Muscle layer of duodenum (tissue), 2 donors: ENCODE measurements around the gene MEGF10.

Source experiments
- H3K27ac ChIP-seq: one replicate; pipeline ENCODE4 v1.7.0; 2013; ENCODE audit warnings: mild to moderate bottlenecking, low read length
- H3K27me3 ChIP-seq: one replicate; pipeline ENCODE4 v1.7.0; 2013; ENCODE audit warnings: low read depth, mild to moderate bottlenecking, control low read depth, low read length
- H3K36me3 ChIP-seq, 2 donors: one replicate each; pipeline ENCODE4 v1.7.0; 2013; ENCODE audit warnings: low read length in 2 of 2, control low read depth in 1 of 2, mild to moderate bottlenecking in 1 of 2; ENCODE audit not compliant: insufficient read depth in 2 of 2, control insufficient read depth in 1 of 2
- H3K4me1 ChIP-seq, 2 donors: one replicate each; pipeline ENCODE4 v1.7.0; 2013; ENCODE audit warnings: low read length in 2 of 2, mild to moderate bottlenecking in 2 of 2, control low read depth in 1 of 2, moderate library complexity in 1 of 2; ENCODE audit not compliant: insufficient read depth in 2 of 2, control insufficient read depth in 1 of 2
- H3K4me3 ChIP-seq, 2 donors: one replicate each; pipeline ENCODE4 v1.7.0; 2013; ENCODE audit warnings: low read length in 2 of 2, low read depth in 1 of 2, mild to moderate bottlenecking in 1 of 2
- H3K9me3 ChIP-seq, 2 donors: one replicate each; pipeline ENCODE4 v1.7.0; 2013; ENCODE audit warnings: low read length in 2 of 2, control low read depth in 1 of 2, mild to moderate bottlenecking in 1 of 2; ENCODE audit not compliant: control insufficient read depth in 1 of 2
- donor health status: healthy.

MEGF10 gene

DNA sequence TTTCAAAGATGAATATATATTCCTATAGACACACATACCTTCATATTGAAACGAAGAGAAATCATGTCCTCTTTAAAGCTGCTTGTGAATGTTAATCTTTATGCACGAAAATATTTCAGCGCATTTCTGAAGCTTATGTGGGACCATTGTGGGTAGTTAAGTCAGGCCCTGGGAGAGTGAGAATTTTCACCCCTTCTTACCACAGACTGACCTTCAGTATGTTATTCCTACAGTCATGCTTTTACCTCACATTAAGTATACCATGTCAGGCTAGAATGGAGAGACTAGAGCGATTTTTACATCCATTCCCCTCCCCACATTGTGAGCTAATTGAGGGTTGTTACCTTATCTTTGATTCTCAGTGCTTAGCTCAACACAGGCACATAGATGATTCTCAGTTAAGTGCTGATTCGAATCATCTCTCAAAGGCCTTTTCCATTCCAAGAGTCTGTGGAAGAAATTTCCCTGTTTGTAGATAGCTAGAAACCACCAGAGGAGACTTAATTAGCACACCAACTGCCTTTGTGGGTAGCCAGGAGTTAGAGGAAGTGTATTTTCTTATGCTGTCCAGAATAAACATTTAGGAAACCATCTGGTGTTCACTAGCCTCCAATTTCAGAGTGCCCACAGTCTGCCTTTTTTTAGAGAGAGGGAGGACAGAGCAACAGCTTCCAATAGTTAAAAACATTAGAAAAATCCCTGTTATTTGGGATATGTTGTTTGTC, 110.5 kb downstream of the MEGF10 start:
- Histone ChIP-seq H3K9me3 (no peaks in the 10 kb centered on the region), H3K27ac (no peak overlapping the region), H3K4me3 (no peak overlapping the region), H3K27me3 (no peaks in the 10 kb centered on the region), H3K4me1 (no peaks in the 10 kb centered on the region), H3K36me3 (no peaks in the 10 kb centered on the region)

DNA sequence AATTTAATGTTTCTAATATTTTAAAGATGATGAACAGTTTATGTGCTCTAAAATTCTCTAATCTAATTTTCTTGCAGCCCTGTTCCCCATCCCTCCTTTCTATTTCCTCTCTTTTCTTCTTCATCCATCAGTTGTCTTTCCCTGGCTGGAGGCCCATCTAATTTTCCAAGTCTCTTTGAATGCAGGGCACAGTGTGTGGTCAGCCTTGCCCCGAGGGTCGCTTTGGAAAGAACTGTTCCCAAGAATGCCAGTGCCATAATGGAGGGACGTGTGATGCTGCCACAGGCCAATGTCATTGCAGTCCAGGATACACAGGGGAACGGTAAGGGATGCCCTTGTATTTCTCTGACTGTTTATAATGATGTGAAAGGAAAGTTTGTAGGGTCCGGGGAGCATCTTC, 111.8 kb downstream of the MEGF10 start:
- Histone ChIP-seq H3K27ac (no peak overlapping the region), H3K4me1 (no peaks in the 10 kb centered on the region), H3K27me3 (no peaks in the 10 kb centered on the region), H3K36me3 (no peaks in the 10 kb centered on the region), H3K4me3 (no peak overlapping the region), H3K9me3 (no peaks in the 10 kb centered on the region)

DNA sequence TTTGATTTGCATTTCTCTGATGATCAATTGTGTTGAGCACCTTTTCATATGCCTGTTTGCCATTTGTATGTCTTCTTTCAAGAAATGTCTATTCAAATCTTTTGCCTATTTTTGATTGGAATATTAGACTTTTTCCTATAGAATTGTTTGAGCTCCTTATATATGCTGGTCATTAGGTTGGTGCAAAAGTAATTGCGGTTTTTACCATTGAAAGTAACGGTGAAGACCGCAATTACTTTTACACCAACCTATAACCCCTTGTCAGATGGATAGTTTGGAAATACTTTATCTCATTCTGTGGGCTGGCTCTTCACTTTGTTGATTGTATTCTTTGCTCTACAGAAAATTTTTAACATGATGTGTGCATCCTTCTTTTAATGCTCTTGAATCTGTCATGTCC, 113.6 kb downstream of the MEGF10 start:
- Histone ChIP-seq H3K9me3 (no peaks in the 10 kb centered on the region), H3K4me1 (no peaks in the 10 kb centered on the region), H3K36me3 (no peaks in the 10 kb centered on the region), H3K27me3 (no peaks in the 10 kb centered on the region), H3K4me3 (no peak overlapping the region), H3K27ac (no peak overlapping the region)

DNA sequence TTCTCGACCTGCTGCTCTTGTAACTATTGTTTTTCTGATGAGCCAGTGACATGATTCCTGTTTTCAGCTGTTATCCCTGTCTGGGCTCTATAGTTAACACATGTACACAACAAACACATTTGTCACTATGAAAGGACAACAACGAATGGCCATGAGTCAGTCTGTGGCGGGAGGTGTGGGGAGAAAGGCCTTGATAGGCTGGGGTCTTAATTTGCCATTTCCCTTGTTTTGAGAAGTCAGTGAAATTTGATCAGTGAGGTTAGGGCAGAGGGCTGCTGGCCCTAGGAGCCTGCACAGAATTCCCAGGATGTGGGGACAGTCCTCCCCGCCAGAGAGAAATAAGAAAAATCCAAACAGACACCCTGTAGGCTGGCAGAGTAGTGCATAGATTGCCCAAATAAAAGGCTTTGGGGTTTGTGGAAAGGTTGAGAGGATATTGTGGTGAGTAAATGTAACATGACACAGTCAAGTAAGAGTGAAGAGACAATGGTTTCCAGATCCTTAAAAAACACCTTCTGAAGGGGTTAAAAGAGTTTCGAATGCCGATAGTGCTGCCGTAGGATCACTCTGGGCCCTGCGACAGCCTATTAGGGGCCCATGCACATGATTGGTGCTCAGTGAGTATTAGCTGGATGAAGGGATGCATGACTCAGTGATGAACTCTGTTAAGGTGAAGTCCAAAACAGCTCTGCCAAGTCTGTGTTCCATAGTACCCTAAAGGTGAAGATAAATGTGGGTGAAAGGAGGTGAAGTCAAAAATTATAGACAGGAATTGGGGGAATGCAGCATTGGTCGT, 115.9 kb downstream of the MEGF10 start:
- Histone ChIP-seq H3K4me3 (no peak overlapping the region), H3K9me3 (no peaks in the 10 kb centered on the region), H3K36me3 (no peaks in the 10 kb centered on the region), H3K27ac (no peak overlapping the region), H3K27me3 (no peaks in the 10 kb centered on the region), H3K4me1 (no peaks in the 10 kb centered on the region)

DNA sequence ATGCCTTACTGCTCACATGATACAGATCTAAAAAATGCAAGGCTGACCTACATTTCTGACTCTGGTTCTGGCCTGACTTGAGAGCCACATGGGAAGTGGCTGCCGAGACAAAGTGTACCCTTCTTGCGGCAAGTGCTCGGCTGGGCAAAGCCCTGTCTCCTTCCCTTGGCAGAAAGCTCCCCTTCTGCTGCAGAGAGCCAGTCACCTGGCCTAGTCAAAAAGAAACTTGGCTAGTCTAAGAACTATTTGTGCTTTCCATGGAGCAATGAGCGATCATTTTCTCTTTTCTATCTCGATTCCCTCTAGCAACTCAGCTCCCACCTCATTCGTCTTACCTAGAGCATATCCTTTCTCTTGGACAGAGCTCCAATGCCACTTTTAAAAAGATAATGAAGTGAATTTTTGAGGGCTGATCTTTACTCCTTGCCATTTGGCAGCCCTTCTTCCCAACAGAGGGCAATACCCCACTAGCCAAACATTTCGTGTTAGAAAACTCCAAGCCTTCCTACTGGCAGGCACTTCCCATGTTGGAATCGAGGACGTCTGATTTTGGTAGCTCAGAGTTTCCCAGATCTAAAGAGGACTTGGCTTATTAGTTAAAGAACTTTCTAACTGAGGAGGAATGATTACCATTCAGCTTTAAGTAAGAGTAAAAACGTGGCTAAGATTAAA, 118.8 kb downstream of the MEGF10 start:
- Histone ChIP-seq H3K27ac (no peak overlapping the region), H3K36me3 (no peaks in the 10 kb centered on the region), H3K4me3 (no peak overlapping the region)

DNA sequence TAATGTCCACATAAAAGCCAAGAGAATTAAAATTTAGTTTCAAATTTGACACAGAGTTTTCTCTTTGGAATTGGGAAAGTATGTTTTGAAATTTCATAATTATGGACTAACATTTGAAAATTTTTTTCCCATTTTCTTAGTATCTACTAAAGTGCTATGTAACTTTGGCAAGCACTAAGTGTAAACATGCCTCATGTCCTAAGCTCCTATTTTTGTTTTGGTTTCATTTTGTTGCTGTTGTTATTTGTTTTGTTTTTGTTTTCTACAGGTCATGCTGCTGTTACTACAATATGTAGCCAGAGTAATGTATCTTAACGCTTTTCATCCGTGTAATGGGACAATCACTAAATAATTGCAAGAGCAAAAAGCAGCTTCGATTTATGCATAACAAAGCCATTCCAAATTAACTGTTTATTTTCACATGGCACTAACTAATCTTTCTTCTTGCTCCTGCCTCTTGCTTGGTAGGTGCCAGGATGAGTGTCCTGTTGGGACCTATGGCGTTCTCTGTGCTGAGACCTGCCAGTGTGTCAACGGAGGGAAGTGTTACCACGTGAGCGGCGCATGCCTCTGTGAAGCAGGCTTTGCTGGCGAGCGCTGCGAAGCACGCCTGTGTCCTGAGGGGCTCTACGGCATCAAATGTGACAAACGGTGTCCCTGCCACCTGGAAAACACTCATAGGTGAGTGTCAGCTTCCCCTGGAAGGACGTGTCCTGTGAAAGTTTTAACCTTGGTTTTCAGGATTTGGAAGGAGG, 119.5 kb downstream of the MEGF10 start:
- Histone ChIP-seq H3K9me3 (no peaks in the 10 kb centered on the region), H3K36me3 (no peaks in the 10 kb centered on the region), H3K27ac (no peak overlapping the region), H3K27me3 (no peaks in the 10 kb centered on the region), H3K4me1 (no peaks in the 10 kb centered on the region), H3K4me3 (no peak overlapping the region)

More for the DNA sequence above, 118.8 kb downstream of the MEGF10 start:
- H3K4me1 ChIP-seq: no peaks in the 10 kb centered on the region
- H3K9me3 ChIP-seq: no peaks in the 10 kb centered on the region
- no peaks in the 10 kb centered on the region for H3K27me3 ChIP-seq

DNA sequence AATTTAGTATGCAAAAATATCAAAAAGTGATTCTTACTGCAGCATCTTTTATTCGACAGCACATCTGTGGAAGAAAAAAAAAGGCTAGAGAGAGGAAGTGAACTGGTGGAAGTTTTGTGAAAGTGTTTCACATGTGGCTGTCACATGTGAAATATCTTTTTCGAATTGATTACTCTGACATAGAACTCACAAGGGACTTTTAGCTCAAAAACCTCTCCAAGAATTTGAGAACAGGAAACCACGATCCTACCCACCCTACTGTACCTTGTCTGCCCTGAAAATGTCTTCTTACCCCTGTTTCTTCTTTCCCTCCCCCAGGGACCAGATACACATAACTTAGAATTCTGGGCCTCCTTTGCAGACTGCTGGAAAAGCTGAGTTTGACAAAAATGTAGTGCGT, 120.4 kb downstream of the MEGF10 start:
- H3K27ac ChIP-seq: no peak overlapping the region
- H3K4me1 ChIP-seq: no peaks in the 10 kb centered on the region
- H3K27me3 ChIP-seq: no peaks in the 10 kb centered on the region

DNA sequence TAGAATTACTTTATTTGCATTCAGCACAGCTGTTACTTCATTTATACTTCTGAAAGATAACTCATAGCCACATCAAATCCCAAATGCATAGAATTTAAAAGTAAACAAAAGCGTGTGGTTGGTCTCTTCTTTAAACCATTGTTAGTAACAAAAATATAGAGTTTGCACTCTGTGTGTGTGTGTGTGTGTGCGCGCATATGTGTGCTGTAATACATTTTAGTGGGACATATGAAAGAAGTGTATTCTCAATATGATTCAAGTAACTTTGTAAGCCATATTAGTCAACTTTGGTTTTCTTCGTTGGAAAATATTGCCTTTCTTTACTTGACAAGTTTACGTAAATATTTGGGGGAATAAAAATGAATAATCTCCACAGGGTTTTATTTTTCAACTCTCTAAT, 120.8 kb downstream of the MEGF10 start:
- no peaks in the 10 kb centered on the region for H3K27me3 ChIP-seq
- no peaks in the 10 kb centered on the region for H3K36me3 ChIP-seq
- H3K4me1 ChIP-seq: no peaks in the 10 kb centered on the region
- H3K27ac ChIP-seq: no peak overlapping the region
- H3K9me3 ChIP-seq: no peaks in the 10 kb centered on the region
- H3K4me3 ChIP-seq: no peak overlapping the region

More for the DNA sequence above, 120.4 kb downstream of the MEGF10 start:
- Histone ChIP-seq H3K4me3 (no peak overlapping the region), H3K9me3 (no peaks in the 10 kb centered on the region), H3K36me3 (no peaks in the 10 kb centered on the region)

DNA sequence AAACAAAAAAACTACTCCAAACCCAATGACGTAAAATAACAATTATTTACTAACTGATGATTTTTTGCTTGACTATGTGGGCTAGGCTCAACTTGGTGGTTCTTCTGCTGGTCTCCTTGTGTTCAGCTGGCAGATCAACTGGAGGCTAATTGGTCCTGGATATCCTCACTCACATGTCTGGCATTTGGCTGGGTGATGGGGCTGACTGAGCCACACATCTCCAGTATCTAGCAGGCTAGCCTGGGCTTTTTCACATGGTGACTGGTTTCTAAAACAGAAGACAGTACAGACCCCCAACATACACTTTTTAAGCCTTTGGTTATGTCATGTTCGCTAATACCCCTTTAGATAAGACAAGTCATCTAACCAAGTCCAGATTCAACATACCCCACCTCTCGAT, 122.1 kb downstream of the MEGF10 start:
- Histone ChIP-seq H3K27me3 (no peaks in the 10 kb centered on the region), H3K9me3 (no peaks in the 10 kb centered on the region), H3K4me1 (no peaks in the 10 kb centered on the region), H3K4me3 (no peak overlapping the region), H3K36me3 (no peaks in the 10 kb centered on the region), H3K27ac (no peak overlapping the region)

DNA sequence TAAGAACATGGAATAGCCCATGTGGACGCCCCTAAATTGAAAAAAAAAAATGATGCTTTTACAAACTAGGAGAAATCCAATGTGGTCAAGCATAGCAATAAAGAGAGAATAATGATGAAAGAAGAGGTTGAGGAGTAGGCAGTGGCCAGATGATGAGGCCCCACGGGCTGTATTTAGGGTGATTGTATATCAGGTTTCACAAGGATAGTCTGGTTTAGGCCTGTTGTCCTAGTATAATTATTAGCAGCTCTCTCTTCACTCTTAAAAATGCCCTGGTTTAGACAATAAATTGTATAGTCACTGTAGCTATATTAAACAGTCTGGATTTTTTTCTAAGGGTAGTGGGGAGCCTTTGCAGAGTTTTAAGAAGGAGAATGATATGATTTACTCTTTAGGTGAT, 124.4 kb downstream of the MEGF10 start:
- H3K4me1 ChIP-seq: no peaks in the 10 kb centered on the region
- no peaks in the 10 kb centered on the region for H3K27me3 ChIP-seq
- no peaks in the 10 kb centered on the region for H3K9me3 ChIP-seq
- H3K4me3 ChIP-seq: no peak overlapping the region
- no peak overlapping the region for H3K27ac ChIP-seq
- no peaks in the 10 kb centered on the region for H3K36me3 ChIP-seq

DNA sequence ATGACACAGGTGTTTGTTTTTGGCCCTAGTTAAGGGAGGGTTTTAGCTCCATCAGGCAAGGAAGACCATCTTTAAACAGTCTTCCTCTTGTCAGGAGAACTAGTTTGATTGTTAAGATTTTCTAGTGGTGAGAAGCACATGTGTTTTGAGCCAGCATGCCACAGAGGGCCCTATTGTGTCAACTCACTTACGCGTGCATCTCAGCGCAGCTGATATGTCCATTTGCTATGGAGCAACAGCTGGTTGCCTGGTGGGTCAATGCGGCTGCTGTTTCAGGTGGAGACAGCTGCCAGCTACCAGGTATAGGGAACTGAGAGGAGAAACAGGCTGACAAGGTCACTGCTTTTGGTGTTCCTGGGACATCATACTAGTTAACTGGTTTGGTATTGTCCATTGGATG, 126.3 kb downstream of the MEGF10 start:
- no peaks in the 10 kb centered on the region for H3K27me3 ChIP-seq
- H3K36me3 ChIP-seq: no peaks in the 10 kb centered on the region
- H3K27ac ChIP-seq: no peak overlapping the region
- H3K4me1 ChIP-seq: no peaks in the 10 kb centered on the region
- H3K9me3 ChIP-seq: no peaks in the 10 kb centered on the region
- no peak overlapping the region for H3K4me3 ChIP-seq
